ENCODE measurements around the gene CALB2.

- no peak for TF ChIP-seq EZH2 (IDR thresholded peaks at IDR 0.05; ENCODE audit: borderline replicate concordance, insufficient read depth, low read length, poor library complexity, severe bottlenecking)
- TF ChIP-seq CTCF (IDR thresholded peaks at IDR 0.05; ENCODE audit: poor library complexity, severe bottlenecking) = no peak
- TF ChIP-seq RAD21 (conservative IDR thresholded peaks at IDR 0.05) = no peak
- no peak for TF ChIP-seq POLR2AphosphoS5 (IDR thresholded peaks at IDR 0.05)
- no peak for TF ChIP-seq MXI1 (conservative IDR thresholded peaks at IDR 0.05; ENCODE audit: poor library complexity, severe bottlenecking)
- no peak for TF ChIP-seq REST (IDR thresholded peaks at IDR 0.05; ENCODE audit: borderline replicate concordance)
- no peak for TF ChIP-seq EP300 (conservative IDR thresholded peaks at IDR 0.05; ENCODE audit: poor library complexity, severe bottlenecking)
- no peak for TF ChIP-seq SMC3 (conservative IDR thresholded peaks at IDR 0.05; ENCODE audit: poor library complexity)
Observed at GRCh38 chr16:71380831-71381230, 22.3 kb downstream of the CALB2 start.

All from neural cell (in vitro differentiated cells).